GM12878 (cell line): ENCODE measurements around the gene SLC35C1. TPM values are rescaled to one million over a fixed set of nuclear protein-coding genes. Genes with fewer than 3 reads are reported as not detected.
A peak's percentile ranks its signal among the peaks of the same experiment; 100 is the strongest.

Experiments used
- ATAC-seq: fragments of 200-7000 bp; cut with Tn5 transposase; 3 replicates; pipeline ENCODE4 v1.9.1; 2020; ENCODE audit warnings: mild to moderate bottlenecking, moderate library complexity
- BruUV-seq: library from RNA; stranded (reverse); fragments of 400-500 nt; replicated peaks from 2 replicates; lab custom pipeline; 2021; lab: Mats Ljungman, UMichigan
- CTCF ChIA-PET: fragments of 300-600 bp; sonication (Branson Sonifier 250); formaldehyde crosslinking; extraction: SDS; loops from one replicate; lab custom pipeline; 2021; ENCODE audit warnings: inconsistent platforms; lab: Yijun Ruan, JAX
- POLR2A ChIA-PET: fragments of 350-600 bp; formaldehyde crosslinking; extraction: SDS; loops from one replicate; lab custom pipeline; 2021; ENCODE audit warnings: inconsistent platforms; lab: Charles Lee
- RAD21 ChIA-PET: fragments of 300-600 bp; sonication (Branson Sonifier 250); formaldehyde crosslinking; loops from one replicate; lab custom pipeline; 2023; ENCODE audit warnings: antibody characterized with exemption; ENCODE audit not compliant: unreplicated experiment; lab: Charles Lee
- SMC1A ChIA-PET: fragments of 300-600 bp; sonication (Branson Sonifier 250); formaldehyde crosslinking; loops from one replicate; lab custom pipeline; 2023; ENCODE audit not compliant: unreplicated experiment, uncharacterized antibody; lab: Charles Lee
- DNase-seq: peaks from one replicate; pipeline ENCODE4 v3.0.0-alpha.2; 2011; ENCODE audit warnings: low read depth, low spot score
- FAIRE-seq: peaks from 3 replicates; lab custom pipeline; 2011; peaks lifted over from hg19 to GRCh38; lab: Jason Lieb, UNC
- H2AFZ ChIP-seq: 2 replicates; pipeline ENCODE4 v1.6.0; 2011; ENCODE audit warnings: low read depth, low read length, control low read depth; ENCODE audit not compliant: control insufficient read depth
- H3K27ac ChIP-seq: 2 replicates; pipeline ENCODE4 v1.5.1; 2011; ENCODE audit warnings: control low read depth; ENCODE audit not compliant: control insufficient read depth, insufficient read depth
- H3K27me3 ChIP-seq, 2 experiments: replicated peaks in 1 of 2; 2 replicates each; pipeline versions ENCODE4 v1.6.0 to v1.6.1; 2011; ENCODE audit warnings: low read length in 1 of 2; ENCODE audit not compliant: control insufficient read depth in 2 of 2, insufficient read depth in 2 of 2
- H3K36me3 ChIP-seq, 2 experiments: 2 replicates each; pipeline ENCODE4 v1.5.1; 2011; ENCODE audit warnings: low read length in 1 of 2; ENCODE audit not compliant: control insufficient read depth in 2 of 2, insufficient read depth in 2 of 2
- H3K4me1 ChIP-seq: 2 replicates; pipeline ENCODE4 v1.6.1; 2011; ENCODE audit warnings: mild to moderate bottlenecking, low read length, moderate library complexity, mixed read lengths; ENCODE audit not compliant: control insufficient read depth, insufficient read depth
- H3K4me2 ChIP-seq: 2 replicates; pipeline ENCODE4 v1.6.0; 2011; ENCODE audit warnings: control low read depth; ENCODE audit not compliant: control insufficient read depth, insufficient read depth
- H3K4me3 ChIP-seq: fragments of 200-600 bp; sonication (generic); 2 replicates; pipeline ENCODE4 v1.5.1; 2016
- H3K79me2 ChIP-seq: 2 replicates; pipeline ENCODE4 v1.6.0; 2011; ENCODE audit warnings: low read length; ENCODE audit not compliant: control insufficient read depth, insufficient read depth
- H3K9ac ChIP-seq: 2 replicates; pipeline ENCODE4 v1.8.0; 2011; ENCODE audit warnings: low read length, control low read depth, mixed read lengths; ENCODE audit not compliant: control insufficient read depth, insufficient read depth
- H3K9me3 ChIP-seq: replicated peaks from 3 replicates; pipeline ENCODE4 v1.5.1; 2011; ENCODE audit warnings: mild to moderate bottlenecking, low read length; ENCODE audit not compliant: control insufficient read depth, insufficient read depth
- H4K20me1 ChIP-seq: 2 replicates; pipeline ENCODE4 v1.6.0; 2011; ENCODE audit not compliant: control insufficient read depth, insufficient read depth
- ATF3 ChIP-seq: IDR thresholded peaks from 2 replicates; pipeline ENCODE4 v1.6.1; 2011; ENCODE audit warnings: low read depth, mild to moderate bottlenecking, low read length, moderate library complexity, borderline replicate concordance; ENCODE audit errors: extremely low read depth
- CTCF ChIP-seq, 3 experiments: IDR thresholded peaks in 2 of 3; conservative IDR thresholded peaks in 1 of 3; 2 replicates each; pipeline ENCODE4 v1.5.1; 2011; ENCODE audit warnings: low read depth in 3 of 3, low read length in 3 of 3, mild to moderate bottlenecking in 3 of 3, control low read depth in 2 of 3, moderate library complexity in 2 of 3, inconsistent platforms in 1 of 3, mixed read lengths in 1 of 3; ENCODE audit not compliant: control insufficient read depth in 2 of 3, insufficient read depth in 1 of 3; ENCODE audit errors: extremely low read depth in 1 of 3
- JUND ChIP-seq: IDR thresholded peaks from 2 replicates; pipeline ENCODE4 v1.6.1; 2012; ENCODE audit warnings: low read depth, mild to moderate bottlenecking, low read length, improper control_type of control experiment, moderate library complexity
- MYC ChIP-seq: IDR thresholded peaks from 2 replicates; pipeline ENCODE4 v1.6.1; 2011; ENCODE audit warnings: mild to moderate bottlenecking, low read length, moderate library complexity, inconsistent platforms; ENCODE audit not compliant: insufficient read depth, insufficient replicate concordance, insufficient read length, severe bottlenecking
- NFIC ChIP-seq: IDR thresholded peaks from 2 replicates; pipeline ENCODE4 v1.6.1; 2012; ENCODE audit warnings: low read depth, mild to moderate bottlenecking, inconsistent platforms, low read length, moderate library complexity
- NFYA ChIP-seq: IDR thresholded peaks from 2 replicates; pipeline ENCODE4 v1.6.1; 2011; ENCODE audit warnings: low read depth, mild to moderate bottlenecking, low read length, improper control_type of control experiment, borderline replicate concordance
- PKNOX1 ChIP-seq: fragments of 450-650 bp; IDR thresholded peaks from 2 replicates; pipeline ENCODE4 v1.6.1; 2016; ENCODE audit warnings: mild to moderate bottlenecking
- PML ChIP-seq: IDR thresholded peaks from 2 replicates; pipeline ENCODE4 v1.6.1; 2012; ENCODE audit warnings: low read length, inconsistent platforms
- RB1 ChIP-seq: fragments of 450-650 bp; formaldehyde crosslinking; IDR thresholded peaks from 2 replicates; pipeline ENCODE4 v1.6.1; 2017; ENCODE audit warnings: mild to moderate bottlenecking, borderline replicate concordance
- REST ChIP-seq: IDR thresholded peaks from 2 replicates; pipeline ENCODE4 v1.6.1; 2012; ENCODE audit warnings: mild to moderate bottlenecking, low read depth, low read length
- SIN3A ChIP-seq: IDR thresholded peaks from 2 replicates; pipeline ENCODE4 v1.6.1; 2012; ENCODE audit warnings: low read depth, low read length, improper control_type of control experiment
- SUZ12 ChIP-seq: fragments of 200-600 bp; sonication (generic); IDR thresholded peaks from one replicate; pipeline ENCODE4 v1.6.1; 2018; ENCODE audit warnings: antibody characterized with exemption, mild to moderate bottlenecking; ENCODE audit not compliant: unreplicated experiment
- TBL1XR1 ChIP-seq: IDR thresholded peaks from 2 replicates; pipeline ENCODE4 v1.6.1; 2012; ENCODE audit warnings: low read depth, low read length, improper control_type of control experiment
- TCF12 ChIP-seq: IDR thresholded peaks from 2 replicates; pipeline ENCODE4 v1.6.1; 2011; ENCODE audit warnings: low read depth, mild to moderate bottlenecking, low read length
- WGBS: methylation state at CpG from one replicate; pipeline ENCODE4 v1.1.6; 2016; ENCODE audit warnings: low lambda C conversion rate; ENCODE audit not compliant: insufficient replicate concordance, insufficient coverage; ENCODE audit errors: missing lambda C conversion rate; 5-methylcytosine and 5-hydroxymethylcytosine counted together
- in situ Hi-C: fragments of 300-500 bp; cut with MboI; formaldehyde crosslinking; loops from 9 replicates; pipeline ENCODE4 v1.14.3; 2018; ENCODE audit warnings: mixed read lengths
- intact Hi-C: fragments of 100-400 bp; cut with micrococcal nuclease; formaldehyde crosslinking; loops from one replicate; pipeline ENCODE4 v1.14.2; 2022; ENCODE audit not compliant: unreplicated experiment
- polyA plus RNA-seq, 11 experiments: library from polyadenylated mRNA; depleted of rRNA in 4 of 11; unstranded in 6 of 11; stranded (reverse) in 5 of 11; fragments of >200 nt; fragmentation: Nextera tagmentation in 4 of 11; fragmentation: Illumina TruSeq in 1 of 11; extraction: Ambion mirVana in 4 of 11; extraction: Trizol in 1 of 11; gene quantifications; 1 replicate in 1 of 11; 2 replicates in 10 of 11; pipeline versions ENCODE4 v1.2.1 to v1.2.3, GENCODE V29; 2011 to 2016; ENCODE audit warnings: inconsistent platforms in 2 of 11, missing spikeins in 2 of 11, low read depth in 1 of 11
- total RNA-seq, 4 experiments: library from RNA; depleted of rRNA in 3 of 4; stranded (reverse); fragments of >200 nt in 3 of 4; fragmentation: Illumina TruSeq in 1 of 4; extraction: Trizol in 1 of 4; gene quantifications; 2 replicates each; pipeline versions ENCODE4 v1.2.1 to v1.2.3, GENCODE V29; 2013 to 2021

The SLC35C1 gene
- total and polyA plus RNA-seq, 10 of the 15 experiments (the other 5 are each of a cell fraction or from before 2014, with no cell fraction given) = 0.55 to 9.7 (median 4.3) TPM

- in situ Hi-C loops = no loop called here
- Histone ChIP-seq H3K36me3 (no peaks in the 10 kb centered on the region), H3K4me3 (peak overlapping the region; percentile 78), H4K20me1 (peaks cover 8% of the 10 kb centered on the region; the same call in 1 of the 2 replicates), H3K27ac (peak overlapping the region; percentile 48), H3K9me3 (no peaks in the 10 kb centered on the region), H3K79me2 (peaks cover 7% of the 10 kb centered on the region), H3K4me2 (peak overlapping the region; percentile 67), H3K27me3 (no peaks in the 10 kb centered on the region), H2AFZ (peak overlapping the region; percentile 77), H3K9ac (peak overlapping the region; percentile 68), H3K4me1 (peaks cover 12% of the 10 kb centered on the region)
- POLR2A ChIA-PET = interaction anchor here (0.6 to 2.7 kb wide), 10 partner anchors 35 to 1349 kb away, joined by 3 to 27 read pairs (median 4); partner anchors contain the start of genes PEX16 and SLC35C1
- CTCF ChIA-PET = interaction anchor here (0.9 kb wide), 1 partner anchor 14 kb away, joined by 3 read pairs; no protein-coding TSS in a partner anchor
- RAD21 ChIA-PET = interaction anchor here (0.6 to 1.6 kb wide), 3 partner anchors 15 to 395 kb away, joined by 3 to 13 read pairs (median 3); no protein-coding TSS in a partner anchor
- FAIRE-seq (no peak), DNase-seq (no peak), ATAC-seq (peak; percentile 53)
- BruUV-seq = no TSS peak
- WGBS = 6% methylated on average over 16 of the region's 16 CpGs
- no peak for TF ChIP-seq PML
- TF ChIP-seq PKNOX1 = 0 out of 2 replicates have a peak, but pooled peaks have one; percentile 10
- TF ChIP-seq MYC = no peak
- TF ChIP-seq TBL1XR1 = no peak
- no peak for TF ChIP-seq RB1
- no peak for TF ChIP-seq NFYA
- no peak for TF ChIP-seq ATF3
- TF ChIP-seq TCF12 = no peak
- TF ChIP-seq SIN3A = no peak
- TF ChIP-seq SUZ12 = no peak
- TF ChIP-seq NFIC = no peak
- peak; percentile 9 to 29 (median 16); a peak in 2 of 6 replicates for TF ChIP-seq CTCF (IDR thresholded peaks at IDR 0.05 in 2 of 3, conservative IDR thresholded peaks at IDR 0.05 in 1 of 3; ENCODE audit: control insufficient read depth in 2 of 3, extremely low read depth in 1 of 3, insufficient read depth in 1 of 3, low read depth in 3 of 3, low read length in 3 of 3)
- no peak for TF ChIP-seq JUND
- no peak for TF ChIP-seq REST
- SMC1A ChIA-PET = interaction anchor here (1.3 to 2.6 kb wide), 2 partner anchors 12 kb away, joined by 5 to 8 read pairs; no protein-coding TSS in a partner anchor
- intact Hi-C loops = loop anchor here (2.0 to 10.0 kb wide), 3 partner anchors 69 to 277 kb away; partner anchors contain the start of genes PEX16 and PHF21A
These were observed 43.0 kb downstream of the SLC35C1 start for GRCh38 chr11:45847911-45848316.
